Activated T-cell treated with anti-CD3 and anti-CD28 coated beads for 48 hours (primary cell): ENCODE results near the gene ALOX5.
"Not testable (repeated sequence)": the region's sequence is repeated elsewhere in the genome, so short reads cannot be mapped to it uniquely, and the experiment has no call there.

Source experiments
- DNase-seq: peaks from one replicate; pipeline ENCODE4 v3.0.0-alpha.2; 2020; ENCODE audit warnings: low read depth

ALOX5 gene

DNA sequence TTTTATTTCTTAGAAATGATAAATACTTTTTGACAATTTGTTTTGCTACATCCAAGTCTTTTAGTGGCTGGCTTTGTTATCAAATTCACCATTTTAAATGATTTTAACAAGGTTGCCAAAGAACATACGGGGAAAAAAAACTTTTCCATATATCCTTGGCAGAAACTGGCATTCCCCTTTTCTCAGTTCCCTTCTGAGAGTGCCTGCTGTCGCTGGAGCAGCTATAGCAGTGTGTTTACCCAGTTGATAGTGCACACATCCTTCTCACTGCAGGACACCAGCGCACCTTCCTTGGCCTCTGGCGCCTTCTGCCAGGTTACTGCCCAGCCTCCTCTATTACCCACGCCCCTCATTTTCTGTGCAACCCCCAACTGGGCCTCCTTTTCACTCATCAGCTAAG is 94.1 kb downstream of the ALOX5 start:
- DNase-seq: no peak

DNA sequence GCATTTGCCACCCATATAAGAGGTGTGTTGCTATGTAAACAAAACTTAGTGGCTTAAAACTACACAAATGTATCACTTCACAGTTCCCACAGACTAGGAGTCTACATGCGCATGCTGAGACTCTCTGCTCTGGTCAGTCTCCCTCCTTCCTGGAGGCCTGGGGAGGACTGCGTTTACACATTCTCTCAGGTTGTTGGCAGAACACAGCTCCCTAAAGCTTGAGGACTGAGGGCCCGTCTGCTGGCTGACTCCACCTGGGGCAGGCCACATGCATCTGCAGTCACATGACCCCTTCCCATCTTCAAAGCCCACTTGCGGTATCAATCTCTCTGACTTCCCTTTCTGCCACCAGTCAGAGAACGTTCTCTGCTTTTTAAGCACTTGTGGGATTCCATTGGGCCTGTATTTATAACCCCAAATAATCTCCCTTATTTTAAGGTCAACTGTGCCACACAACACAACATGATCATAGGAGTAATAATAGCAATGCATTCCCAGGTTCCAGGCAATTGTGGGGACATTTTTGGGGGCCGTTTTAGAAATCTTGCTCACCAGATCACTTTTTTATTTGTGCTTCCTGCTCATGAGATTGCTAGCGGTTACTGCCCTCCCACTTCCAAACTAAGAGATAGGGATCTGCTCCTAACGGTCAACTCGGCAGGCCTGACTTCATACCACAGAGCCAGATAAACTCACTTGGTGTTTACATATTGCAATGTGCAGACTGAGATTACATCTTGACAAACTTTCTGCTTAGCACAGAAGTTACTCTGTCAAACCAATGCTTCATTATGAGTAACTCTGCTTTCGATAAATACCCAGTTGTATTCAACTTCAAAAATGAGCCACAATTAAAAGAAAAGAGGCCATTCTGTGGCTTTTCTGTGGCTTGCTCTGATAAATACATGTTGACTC is 96.3 kb downstream of the ALOX5 start:
- peak; percentile 27 for DNase-seq

DNA sequence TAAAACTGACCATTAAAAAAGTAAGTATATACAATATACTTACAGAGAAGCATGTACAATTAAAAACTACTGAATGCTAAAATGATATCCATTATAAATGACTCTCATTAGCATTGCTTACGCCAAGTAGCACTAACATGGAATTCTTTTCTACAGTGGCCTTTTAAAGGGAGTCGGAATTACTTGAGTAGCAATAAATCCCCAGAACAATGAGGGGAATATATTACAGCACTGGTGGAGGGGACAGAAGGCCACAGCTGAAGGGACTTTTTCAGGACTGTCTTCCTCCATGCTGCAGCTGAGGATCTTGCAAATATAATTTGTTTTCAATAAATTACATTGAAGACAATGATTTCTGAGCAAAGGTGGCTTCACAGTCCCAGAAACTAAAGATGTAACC is 97.0 kb downstream of the ALOX5 start:
- DNase-seq: no peak

DNA sequence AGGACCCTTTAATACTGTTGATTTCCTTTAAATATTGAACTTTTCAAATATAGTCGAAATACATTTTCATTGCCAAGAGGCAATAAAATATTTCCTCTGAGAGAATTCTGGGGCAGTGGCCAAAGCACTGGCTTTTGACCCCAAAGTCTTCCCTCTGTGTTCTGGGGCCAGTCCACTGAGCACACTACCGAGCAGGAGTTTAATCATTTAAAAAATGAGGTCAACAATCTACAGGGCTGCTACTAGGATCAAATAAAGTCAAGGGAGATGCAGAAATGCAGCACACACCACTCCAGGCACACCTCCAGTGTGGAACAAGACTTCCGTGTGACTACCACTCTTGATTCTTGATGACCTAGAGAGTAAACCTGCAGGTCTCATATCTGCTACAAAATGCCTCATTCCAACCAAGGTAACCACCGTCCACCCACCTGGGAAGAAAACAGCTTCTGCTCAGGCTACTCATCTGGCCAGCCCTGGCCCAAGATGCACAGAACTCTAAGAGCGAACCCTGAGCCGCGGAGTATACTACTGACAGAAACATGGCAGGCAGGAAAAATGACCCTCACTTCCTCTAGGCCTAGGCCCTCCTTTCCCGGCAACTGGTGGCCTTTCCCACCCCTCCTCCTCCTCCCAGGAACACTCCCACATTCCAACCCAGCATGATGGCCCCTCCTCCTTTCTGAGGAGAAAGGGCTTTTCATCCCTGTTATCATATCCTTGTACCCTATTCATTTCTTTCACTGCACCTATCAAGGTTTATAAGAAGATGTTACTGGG is 97.7 kb downstream of the ALOX5 start:
- no peak for DNase-seq

DNA sequence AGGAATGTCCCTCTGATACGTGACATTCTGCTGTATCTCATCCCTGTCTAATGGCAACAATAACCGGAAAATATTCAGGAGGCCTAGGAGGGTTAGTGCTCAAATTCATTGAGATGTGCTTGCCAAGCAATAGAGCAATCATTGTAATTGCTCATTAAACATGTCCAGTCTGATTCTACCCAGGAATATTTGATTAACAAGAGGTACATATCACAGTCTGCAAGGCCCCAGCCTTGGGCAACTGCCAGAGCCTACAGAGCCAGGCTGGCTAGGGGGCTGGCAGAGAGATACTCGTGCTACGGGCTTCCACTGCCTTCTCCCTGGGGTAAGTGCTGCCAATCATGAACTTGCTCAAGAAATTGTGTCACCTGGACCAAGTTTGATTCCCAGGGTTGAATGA is 99.1 kb downstream of the ALOX5 start:
- DNase-seq: no peak

DNA sequence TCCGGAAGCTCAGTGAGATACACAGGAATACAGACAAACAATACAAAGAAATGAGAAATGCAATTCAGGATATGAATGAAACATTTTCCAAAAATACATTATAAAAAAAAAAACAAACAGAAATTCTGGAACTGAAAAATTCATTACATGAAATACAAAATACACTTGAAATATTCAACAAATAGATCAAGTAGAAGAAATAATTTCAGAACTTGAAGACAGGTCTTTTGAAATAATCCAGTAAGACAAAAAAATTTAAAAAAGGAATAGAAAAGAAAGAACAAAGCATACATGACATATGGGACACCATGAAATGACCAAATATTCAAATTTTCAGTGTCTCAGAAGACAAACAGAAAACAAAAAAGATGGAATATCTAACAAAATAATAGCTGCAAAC is 102.5 kb downstream of the ALOX5 start:
- no peak for DNase-seq

DNA sequence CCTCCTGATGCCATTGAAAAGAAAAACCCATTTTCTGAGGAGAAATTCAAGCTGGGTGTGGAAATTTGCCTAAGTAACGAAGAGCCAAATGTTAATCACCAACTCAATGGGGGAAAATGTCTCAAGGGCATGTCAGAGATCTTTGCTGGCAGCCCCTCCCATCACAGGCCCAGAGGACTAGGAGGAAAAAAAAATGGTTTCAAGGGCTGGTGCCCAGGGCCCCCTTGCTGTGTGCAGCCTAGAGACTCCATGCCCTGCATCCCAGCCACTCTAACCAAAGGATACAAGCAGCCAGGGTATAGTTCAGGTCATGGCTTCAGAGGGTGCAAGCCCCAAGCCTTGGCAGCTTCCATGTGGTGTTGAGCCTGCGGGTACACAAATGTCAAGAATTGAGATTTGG is 106.3 kb downstream of the ALOX5 start:
- no peak for DNase-seq

DNA sequence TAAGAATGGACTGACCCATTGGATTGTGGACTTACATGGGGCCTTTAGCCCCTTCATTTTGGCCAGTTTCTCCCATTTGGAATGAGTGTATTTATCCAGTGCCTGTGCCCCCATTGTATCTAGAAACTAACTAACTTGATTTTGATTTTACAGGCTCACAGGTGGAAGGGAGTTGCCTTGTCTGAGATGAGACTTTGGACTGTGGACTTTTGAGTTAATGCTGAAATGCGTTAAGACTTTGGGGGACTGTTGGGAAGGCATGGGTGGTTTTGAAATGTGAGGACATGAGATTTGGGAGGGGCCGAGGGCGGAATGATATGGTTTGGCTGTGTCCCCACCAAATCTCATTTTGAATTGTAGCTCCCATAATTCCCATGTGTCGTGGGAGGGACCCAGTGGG is 107.1 kb downstream of the ALOX5 start:
- DNase-seq: not testable (repeated sequence)

DNA sequence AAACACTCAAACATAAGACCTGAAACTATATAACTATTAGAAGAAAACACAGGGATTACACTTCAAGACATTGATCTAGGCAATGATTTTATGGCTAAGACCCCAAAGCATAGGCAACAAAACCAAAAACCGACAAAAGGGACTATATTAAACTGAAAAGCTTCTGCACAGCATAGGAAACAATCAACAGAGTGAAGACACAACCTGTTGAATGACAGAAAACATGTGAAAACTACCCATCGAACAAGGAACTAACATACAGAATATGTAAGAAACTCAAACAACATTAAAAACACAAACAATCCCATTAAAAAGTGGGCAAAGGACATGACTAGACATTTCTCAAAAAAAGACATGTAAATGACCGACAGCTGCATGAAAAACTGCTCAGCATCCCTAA is 109.0 kb downstream of the ALOX5 start:
- no peak for DNase-seq

DNA sequence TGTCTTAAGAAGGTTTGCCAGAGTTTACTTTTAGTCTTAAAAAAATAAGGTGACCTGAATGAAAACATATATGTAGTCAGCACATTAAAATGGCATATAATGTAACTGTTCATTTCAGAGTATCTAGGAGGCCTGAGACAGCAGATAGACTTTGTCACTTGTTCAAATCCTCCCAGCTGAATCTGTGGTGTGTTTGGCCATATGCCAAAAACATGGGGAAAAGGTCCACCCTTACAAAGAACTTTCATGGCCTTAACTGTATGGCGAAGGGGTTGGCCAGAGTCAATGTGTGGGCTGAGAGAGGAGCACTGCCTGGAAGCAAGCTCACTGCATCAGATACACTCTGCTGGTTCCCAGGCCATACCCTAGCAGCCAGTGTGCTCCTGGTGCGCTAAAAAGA is 113.7 kb downstream of the ALOX5 start:
- DNase-seq: no peak

DNA sequence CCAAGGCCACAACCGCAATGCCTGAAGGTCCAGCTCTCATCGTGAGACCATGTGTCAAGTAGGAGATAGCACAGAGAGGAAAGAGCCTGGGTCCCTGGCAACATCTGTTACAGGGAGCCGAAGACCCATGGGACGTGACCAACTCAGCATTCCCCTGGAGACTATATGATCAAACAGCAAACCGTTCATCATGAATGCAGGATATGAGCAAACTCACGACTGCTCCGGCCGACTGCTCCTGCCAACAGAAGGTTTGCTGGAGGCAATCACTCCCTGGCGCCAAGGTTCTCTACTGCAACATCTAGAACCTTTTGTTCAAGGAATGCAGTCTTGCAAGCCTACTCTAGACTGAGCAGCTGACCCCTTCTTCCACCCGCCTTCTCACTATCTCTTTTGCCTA is 114.3 kb downstream of the ALOX5 start:
- DNase-seq: no peak

DNA sequence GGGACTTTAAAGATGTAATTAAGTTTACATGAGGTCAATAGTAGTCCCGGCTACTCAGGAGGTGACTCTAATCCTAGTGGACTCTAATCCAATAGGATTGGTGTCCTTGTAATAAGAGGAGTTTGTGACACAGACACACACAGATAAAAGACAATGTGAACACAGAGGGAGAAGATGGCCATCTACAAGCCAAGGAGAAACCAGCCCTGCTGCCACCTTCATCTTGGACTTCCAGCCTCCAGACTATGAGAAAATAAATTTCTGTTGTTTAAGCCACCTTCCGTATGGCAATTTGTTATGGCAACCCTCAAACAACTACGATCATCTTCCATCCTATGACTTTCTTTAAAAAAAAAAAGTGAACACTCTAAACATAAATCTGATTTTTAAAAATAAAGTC is 116.3 kb downstream of the ALOX5 start:
- DNase-seq: no peak

DNA sequence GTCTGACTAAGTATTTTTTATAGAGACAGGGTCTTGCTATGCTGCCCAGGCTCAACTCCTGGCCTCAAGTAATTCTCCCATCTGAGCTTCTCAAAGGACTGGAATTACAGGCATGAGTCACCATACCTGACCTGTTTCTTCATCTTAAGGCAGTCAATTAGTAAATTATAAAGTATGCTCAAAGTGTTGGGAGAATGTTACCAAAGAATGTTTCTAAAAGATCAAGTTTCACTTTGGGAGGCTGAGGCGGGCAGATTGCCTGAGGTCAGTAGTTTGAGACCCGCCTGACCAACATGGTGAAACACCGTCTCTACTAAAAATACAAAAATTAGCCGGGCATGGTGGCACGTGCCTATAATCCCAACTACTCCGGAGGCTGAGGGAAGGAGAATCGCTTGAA is 117.0 kb downstream of the ALOX5 start:
- DNase-seq: no peak
